Naive thymus-derived CD8-positive, alpha-beta T cell (primary cell): ENCODE data around the gene ROM1. TPM values are rescaled to one million over a fixed set of nuclear protein-coding genes. Genes with fewer than 3 reads are reported as not detected.
A peak's percentile ranks its signal among the peaks of the same experiment; 100 is the strongest.
"Not testable (repeated sequence)": the region's sequence is repeated elsewhere in the genome, so short reads cannot be mapped to it uniquely, and the experiment has no call there.

ENCODE experiments used
- ATAC-seq, 2 donors: fragments of 150-1000 bp; cut with Tn5 transposase in 1 of 2; sonication (Bioruptor Pico), chemical (Tn5 transposase) in 1 of 2; 1 replicate in 1 of 2; 2 replicates in 1 of 2; pipeline ENCODE4 v1.10.0; 2021; ENCODE audit warnings: mild to moderate bottlenecking in 2 of 2, moderate library complexity in 2 of 2
- POLR2A ChIA-PET: fragments of 350-600 bp; sonication (Branson Sonifier 250); formaldehyde crosslinking; loops from one replicate; lab custom pipeline; 2021; ENCODE audit warnings: antibody characterized with exemption; lab: Charles Lee
- DNase-seq, 10 donors: peaks; one replicate each; pipeline versions ENCODE4 v3.0.0 to v3.0.0-alpha.2; 2020 to 2022
- H3K27ac Mint-ChIP-seq, 10 donors: one replicate each; pipeline ENCODE4 v1.8.0; 2020 to 2022; ENCODE audit warnings: mild to moderate bottlenecking in 10 of 10, mixed read lengths in 10 of 10, moderate library complexity in 4 of 10, inconsistent platforms in 1 of 10
- H3K27me3 Mint-ChIP-seq, 5 donors: one replicate each; pipeline ENCODE4 v1.8.0; 2021 to 2022; ENCODE audit warnings: mixed read lengths in 5 of 5
- H3K36me3 Mint-ChIP-seq, 3 donors: one replicate each; pipeline ENCODE4 v1.8.0; 2020 to 2022; ENCODE audit warnings: mixed read lengths in 3 of 3, mild to moderate bottlenecking in 2 of 3, inconsistent platforms in 1 of 3
- H3K4me1 Mint-ChIP-seq, 4 donors: one replicate each; pipeline ENCODE4 v1.8.0; 2021 to 2022; ENCODE audit warnings: mixed read lengths in 4 of 4
- H3K4me3 Mint-ChIP-seq, 10 donors: one replicate each; pipeline ENCODE4 v1.8.0; 2020 to 2022; ENCODE audit warnings: mild to moderate bottlenecking in 10 of 10, mixed read lengths in 10 of 10, moderate library complexity in 6 of 10, inconsistent platforms in 1 of 10
- H3K9me3 Mint-ChIP-seq, 9 donors: one replicate each; pipeline ENCODE4 v1.8.0; 2020 to 2022; ENCODE audit warnings: mixed read lengths in 9 of 9, mild to moderate bottlenecking in 3 of 9, inconsistent platforms in 1 of 9, moderate library complexity in 1 of 9
- polyA plus RNA-seq, 3 donors: library from polyadenylated mRNA; unstranded; fragments of 300-500 nt; fragmentation: Illumina TruSeq; gene quantifications; one replicate each; pipeline ENCODE4 v1.2.3, GENCODE V29; 2021
- total RNA-seq, 8 experiments: library from RNA in 2 of 8; stranded (reverse) in 2 of 8; gene quantifications; one replicate each; pipeline ENCODE4 v1.2.3 and lab custom pipeline; 2021 to 2026

ROM1 gene, protein sequence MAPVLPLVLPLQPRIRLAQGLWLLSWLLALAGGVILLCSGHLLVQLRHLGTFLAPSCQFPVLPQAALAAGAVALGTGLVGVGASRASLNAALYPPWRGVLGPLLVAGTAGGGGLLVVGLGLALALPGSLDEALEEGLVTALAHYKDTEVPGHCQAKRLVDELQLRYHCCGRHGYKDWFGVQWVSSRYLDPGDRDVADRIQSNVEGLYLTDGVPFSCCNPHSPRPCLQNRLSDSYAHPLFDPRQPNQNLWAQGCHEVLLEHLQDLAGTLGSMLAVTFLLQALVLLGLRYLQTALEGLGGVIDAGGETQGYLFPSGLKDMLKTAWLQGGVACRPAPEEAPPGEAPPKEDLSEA
- total RNA-seq (1 to 10 TPM; 5.4 to 6.1 TPM), polyA plus RNA-seq (1 to 10 TPM in 2 of 3 donors, under 1 TPM in 1; 0.82 to 1.9 (median 1.8) TPM), total RNA-seq (lab: John Stamatoyannopoulos, UW) (2.0 to 9.6 (median 4.1) reads per million in 6 experiments)

DNA sequence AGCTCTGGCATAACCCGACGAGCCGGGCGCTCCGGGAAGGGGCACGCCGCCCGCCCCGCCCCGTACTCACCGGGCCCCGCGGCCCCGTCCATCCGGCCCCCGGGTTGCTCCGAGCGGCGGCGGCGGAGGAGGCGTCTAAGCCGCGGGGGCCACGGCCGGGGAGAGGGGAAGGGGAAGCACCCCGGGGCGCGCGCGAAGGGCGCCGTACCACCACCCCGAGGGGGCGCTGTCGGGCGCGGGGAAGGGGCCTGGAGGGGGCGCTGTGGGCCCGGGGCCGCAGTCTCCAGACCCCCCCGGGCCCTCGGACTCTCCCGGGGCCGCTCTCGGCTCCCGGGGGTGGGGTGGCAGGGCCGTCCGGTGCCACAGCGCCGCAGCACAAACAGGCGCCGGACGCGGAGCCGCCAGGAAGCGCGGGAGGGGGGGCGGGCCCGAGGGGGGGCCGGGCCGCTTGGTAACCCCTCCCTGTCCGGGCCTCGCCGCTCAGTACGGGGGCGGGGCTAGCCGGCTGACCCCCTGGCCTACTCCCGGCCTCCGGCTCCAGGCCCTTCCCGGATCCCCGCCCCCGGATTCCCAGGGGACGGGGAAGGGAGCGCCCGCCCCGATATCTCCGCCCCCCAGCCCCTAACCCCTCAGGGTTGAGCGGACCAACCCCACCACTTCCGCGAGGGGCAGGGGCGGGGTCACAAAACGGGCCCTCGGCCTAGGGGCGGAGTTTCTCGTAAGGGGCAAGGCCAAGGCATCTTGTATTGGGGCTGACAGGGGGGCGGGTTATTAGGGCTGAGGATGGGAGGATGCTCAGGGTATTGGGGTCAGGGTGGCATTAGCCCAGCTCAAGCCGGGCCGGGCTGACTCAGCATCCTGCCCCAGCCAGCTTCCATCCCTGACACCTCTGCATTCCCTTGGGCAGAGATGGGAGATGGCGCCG lies at the start of gene ROM1, which contains the start of gene EML3:
Gene ROM1 (plus strand): TSS at position 892 of the 925 bp plus-strand sequence. CDS start 25 bp downstream, at position 917.
Gene EML3 (minus strand): TSS at position 410 of the 925 bp plus-strand sequence. CDS start 318 bp downstream, at position 92.
- Mint-ChIP-seq H3K9me3 (no peaks in the 10 kb centered on the region), H3K36me3 (peaks cover 0 to 31% (median 7%) of the 10 kb centered on the region in 3 donors), H3K4me1 (peaks cover 32 to 59% (median 57%) of the 10 kb centered on the region in 4 donors), H3K27ac (peak within 1 kb of the TSS; percentile 96 to 99 (median 98)), H3K27me3 (no peaks in the 10 kb centered on the region), H3K4me3 (peak within 1 kb of the TSS; percentile 91 to 98 (median 94))
- ATAC-seq: peak; percentile 74 to 78
- DNase-seq: peak; percentile 79 to 94 (median 88)
- POLR2A ChIA-PET: interaction anchor here (0.6 to 8.0 kb wide), 23 partner anchors 9 to 269 kb away, joined by 3 to 96 read pairs (median 7); partner anchors contain the start of genes B3GAT3, BSCL2, C11orf98 and CSKMT

DNA sequence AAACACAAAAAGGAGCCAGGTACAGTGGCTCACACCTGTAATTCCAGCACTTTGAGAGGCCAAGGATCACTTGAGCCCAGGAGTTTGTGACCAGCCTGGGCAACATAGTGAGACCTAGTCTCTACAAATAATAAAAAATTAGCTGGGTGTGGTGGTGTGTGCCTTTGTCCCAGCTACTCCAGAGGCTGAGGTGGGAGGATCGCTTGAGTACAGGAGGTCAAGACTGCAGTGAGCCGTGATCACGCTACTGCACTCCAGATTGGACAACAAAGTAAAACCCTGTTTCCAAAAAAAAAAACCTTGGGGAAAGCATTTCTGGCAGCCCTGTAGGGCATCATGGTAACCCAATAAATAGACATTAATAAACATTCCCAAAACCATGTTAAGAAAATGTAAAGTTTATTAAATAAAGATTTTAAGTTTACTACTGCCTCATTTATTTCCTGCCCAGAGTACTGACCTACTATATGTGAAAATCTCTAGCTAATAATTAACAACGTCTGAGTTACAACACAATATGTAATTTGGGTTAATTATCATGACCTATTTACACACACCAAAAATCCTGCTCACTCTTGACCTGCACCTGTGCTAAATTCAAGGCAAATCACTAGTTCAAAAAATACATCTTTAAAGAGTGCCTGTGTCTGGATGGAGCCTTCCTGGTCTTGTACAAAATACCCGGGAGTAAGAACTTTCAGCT lies 47.8 kb upstream of the ROM1 start:
- peaks cover 20 to 46% (median 40%) of the 10 kb centered on the region in 4 donors for H3K4me1 Mint-ChIP-seq
- DNase-seq (no peak), ATAC-seq (no peak)
- H3K27me3 Mint-ChIP-seq: no peaks in the 10 kb centered on the region
- peak overlapping the region in 8 of 10 donors; percentile 24 to 82 (median 43) for H3K27ac Mint-ChIP-seq
- no peak overlapping the region for H3K4me3 Mint-ChIP-seq
- POLR2A ChIA-PET: interaction anchor here (0.6 to 0.9 kb wide), 2 partner anchors 13 to 1705 kb away, joined by 3 read pairs; no protein-coding TSS in a partner anchor
- no peaks in the 10 kb centered on the region for H3K9me3 Mint-ChIP-seq
- peaks cover 5 to 89% (median 5%) of the 10 kb centered on the region in 3 donors for H3K36me3 Mint-ChIP-seq

DNA sequence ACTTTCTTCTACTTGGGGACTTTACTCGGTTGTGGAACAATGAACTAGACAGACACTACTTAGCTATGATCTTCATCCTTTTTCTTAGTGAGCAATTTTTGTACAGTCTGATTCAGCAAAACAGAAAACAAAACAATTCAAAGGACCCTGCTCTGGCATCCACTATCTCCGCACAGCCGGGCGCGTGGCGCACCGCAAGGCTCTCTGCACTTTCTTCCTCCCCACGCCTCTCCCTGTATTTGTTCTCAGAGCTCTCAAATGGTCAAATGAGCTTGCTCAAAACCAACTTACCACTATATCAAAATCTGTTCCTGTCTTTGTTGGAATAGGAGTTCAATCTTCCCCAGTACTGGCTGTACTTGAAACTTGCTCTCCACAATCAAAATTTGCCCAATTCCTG lies 46.8 kb upstream of the ROM1 start:
- peak overlapping the region in 7 of 10 donors; percentile 25 to 72 (median 49) for H3K27ac Mint-ChIP-seq
- no peaks in the 10 kb centered on the region for H3K9me3 Mint-ChIP-seq
- no peaks in the 10 kb centered on the region for H3K27me3 Mint-ChIP-seq
- ATAC-seq (no peak), DNase-seq (no peak)
- POLR2A ChIA-PET: no interaction called here
- peak overlapping the region in 1 of 10 donors; percentile 26 for H3K4me3 Mint-ChIP-seq
- H3K36me3 Mint-ChIP-seq: peaks cover 5 to 92% (median 11%) of the 10 kb centered on the region in 3 donors
- peaks cover 22 to 46% (median 41%) of the 10 kb centered on the region in 4 donors for H3K4me1 Mint-ChIP-seq

DNA sequence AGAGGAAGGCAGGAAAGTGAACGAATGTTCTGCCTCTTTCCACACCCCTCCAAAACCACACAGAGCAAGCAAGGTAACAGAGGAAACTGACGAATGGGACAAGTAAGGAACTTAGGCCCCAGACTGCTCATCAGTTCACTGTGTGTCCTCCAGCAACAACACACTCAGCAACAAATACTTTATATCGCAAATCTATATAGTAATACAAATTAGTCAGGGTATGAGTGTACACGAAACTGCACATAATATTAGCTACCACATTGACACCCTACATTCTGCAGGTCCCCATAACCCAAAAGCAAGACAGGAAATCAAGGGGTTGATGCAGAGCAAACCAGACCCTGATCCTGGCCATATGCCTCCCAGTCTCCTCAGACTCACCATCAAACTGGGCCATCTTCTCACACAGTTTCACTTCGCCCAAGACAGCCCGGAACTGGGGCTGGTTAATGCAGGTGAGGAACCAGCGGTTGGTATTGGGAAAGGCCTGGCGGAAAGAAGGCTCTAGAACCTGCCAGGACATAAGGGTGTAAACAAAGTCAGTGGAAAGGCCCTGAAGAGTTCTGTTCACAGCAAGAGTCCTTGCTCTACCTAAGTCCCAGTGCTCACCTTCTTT lies 45.9 kb upstream of the ROM1 start:
- Mint-ChIP-seq H3K4me3 (no peak overlapping the region), H3K9me3 (no peaks in the 10 kb centered on the region), H3K27ac (peak overlapping the region; percentile 31 to 79 (median 66)), H3K27me3 (no peaks in the 10 kb centered on the region), H3K36me3 (peaks cover 5 to 92% (median 15%) of the 10 kb centered on the region in 3 donors), H3K4me1 (peaks cover 25 to 49% (median 45%) of the 10 kb centered on the region in 4 donors)
- POLR2A ChIA-PET: interaction anchor here (0.6 to 1.0 kb wide), 3 partner anchors 15 to 219 kb away, joined by 3 to 5 read pairs (median 5); no protein-coding TSS in a partner anchor
- no peak for DNase-seq
- no peak for ATAC-seq

DNA sequence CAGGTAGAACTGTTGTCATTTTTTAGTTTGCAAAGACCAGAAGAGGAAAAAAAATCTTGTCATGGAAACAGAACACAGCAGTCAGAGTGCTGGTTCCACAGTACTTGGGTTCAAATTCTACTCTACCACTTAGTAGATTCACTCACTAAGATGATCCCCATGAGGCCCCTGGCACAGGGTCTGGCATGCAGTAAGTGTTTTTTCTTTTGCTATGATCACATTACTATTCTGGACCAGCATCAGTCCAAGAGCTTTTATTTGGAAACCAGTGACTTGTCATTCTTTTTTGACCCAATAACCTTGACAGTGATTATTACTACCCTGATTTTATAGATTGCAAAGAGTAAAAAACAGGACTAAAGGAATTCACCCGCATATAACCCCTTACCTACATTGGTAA lies 43.4 kb upstream of the ROM1 start:
- no peak for DNase-seq
- no peaks in the 10 kb centered on the region for H3K27me3 Mint-ChIP-seq
- no peaks in the 10 kb centered on the region for H3K9me3 Mint-ChIP-seq
- H3K27ac Mint-ChIP-seq: peak overlapping the region in 5 of 10 donors; percentile 5 to 98 (median 37)
- peaks cover 41 to 67% (median 59%) of the 10 kb centered on the region in 4 donors for H3K4me1 Mint-ChIP-seq
- POLR2A ChIA-PET: interaction anchor here (0.6 to 2.3 kb wide), 7 partner anchors 8 to 48 kb away, joined by 3 to 10 read pairs (median 4); partner anchors contain the start of genes ROM1 and TUT1
- ATAC-seq: no peak
- H3K36me3 Mint-ChIP-seq: peaks cover 5 to 84% (median 15%) of the 10 kb centered on the region in 3 donors
- H3K4me3 Mint-ChIP-seq: no peak overlapping the region

DNA sequence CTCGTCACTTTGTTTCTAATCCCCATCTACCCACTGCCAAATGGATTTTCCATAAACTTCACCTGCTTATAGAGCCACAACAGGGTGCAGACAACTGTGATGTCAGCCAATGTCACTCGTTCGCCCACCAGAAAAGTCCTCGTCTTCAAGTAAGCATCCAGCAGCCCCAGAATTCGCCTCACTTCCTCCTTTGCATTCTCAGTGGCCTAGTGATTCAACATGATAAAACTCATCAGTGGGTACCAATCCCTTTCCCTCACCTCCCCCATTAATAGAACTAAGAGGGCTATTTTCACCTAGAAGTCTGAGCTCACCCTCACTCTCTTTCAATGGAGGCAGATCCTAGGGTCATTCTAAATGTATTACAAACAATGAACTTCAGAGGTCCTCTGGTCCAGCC lies 42.2 kb upstream of the ROM1 start:
- H3K4me1 Mint-ChIP-seq: peaks cover 48 to 74% (median 65%) of the 10 kb centered on the region in 4 donors
- not testable (repeated sequence) for ATAC-seq, DNase-seq, H3K27me3 Mint-ChIP-seq, H3K9me3 Mint-ChIP-seq
- H3K36me3 Mint-ChIP-seq: peaks cover 5 to 75% (median 10%) of the 10 kb centered on the region in 3 donors
- H3K4me3 Mint-ChIP-seq: peak overlapping the region in 8 of 10 donors; percentile 20 to 99 (median 36)
- peak overlapping the region; percentile 16 to 98 (median 81) for H3K27ac Mint-ChIP-seq
- POLR2A ChIA-PET: interaction anchor here (1.0 to 3.5 kb wide), 5 partner anchors 11 to 124 kb away, joined by 3 to 30 read pairs (median 3); partner anchors contain the start of gene TUT1

DNA sequence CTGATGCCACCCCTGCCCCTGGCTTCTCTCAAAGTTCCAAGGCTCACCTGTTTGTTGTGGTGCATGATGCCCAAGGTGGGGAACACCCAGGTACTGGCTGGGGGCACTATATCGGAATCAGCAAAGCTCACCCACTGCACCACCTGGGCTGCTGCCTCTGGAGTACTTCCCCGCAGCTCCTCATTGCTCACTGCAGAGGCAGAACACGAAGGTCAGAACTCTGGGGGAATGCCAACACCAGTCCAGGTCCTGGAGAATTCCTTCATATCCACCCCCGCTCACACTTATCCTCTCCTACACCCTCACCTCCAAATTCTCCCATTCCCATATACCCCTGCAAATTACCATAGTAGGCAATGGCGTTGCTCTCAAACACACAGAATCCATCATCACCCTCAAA lies 41.6 kb upstream of the ROM1 start:
- not testable (repeated sequence) for ATAC-seq, H3K27me3 Mint-ChIP-seq, DNase-seq, H3K9me3 Mint-ChIP-seq
- POLR2A ChIA-PET: interaction anchor here (1.0 to 3.5 kb wide), 5 partner anchors 12 to 123 kb away, joined by 3 to 30 read pairs (median 3); partner anchors contain the start of gene TUT1
- Mint-ChIP-seq H3K27ac (peak overlapping the region in 9 of 10 donors; percentile 16 to 99 (median 87)), H3K36me3 (peaks cover under 1 to 73% (median 10%) of the 10 kb centered on the region in 3 donors), H3K4me3 (peak overlapping the region in 7 of 10 donors; percentile 27 to 99 (median 54)), H3K4me1 (peaks cover 44 to 70% (median 61%) of the 10 kb centered on the region in 4 donors)

DNA sequence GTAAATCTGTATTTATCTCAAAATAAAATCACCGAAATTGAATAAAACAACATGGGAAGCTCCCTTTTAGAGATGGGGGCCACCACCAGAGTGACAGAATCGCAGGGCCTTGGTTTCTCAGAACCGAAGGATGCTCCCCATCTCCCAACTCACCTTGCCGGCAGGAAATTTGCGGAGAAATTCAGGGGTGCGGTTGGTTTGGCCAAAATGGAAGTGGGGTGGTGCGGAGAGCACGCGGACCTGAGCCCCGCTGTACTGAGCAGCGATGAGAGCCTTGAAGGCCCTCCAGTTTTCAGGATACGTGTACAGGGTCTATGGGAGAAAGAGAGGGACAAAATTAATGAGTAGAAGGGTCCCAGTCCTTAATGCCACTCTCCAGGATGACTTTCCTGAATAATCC lies 40.6 kb upstream of the ROM1 start:
- no peak for ATAC-seq
- POLR2A ChIA-PET: interaction anchor here (0.5 to 7.5 kb wide), 9 partner anchors 13 to 283 kb away, joined by 3 to 104 read pairs (median 6); partner anchors contain the start of genes HNRNPUL2, MTA2, TTC9C and TUT1
- peak overlapping the region; percentile 90 to 99 (median 98) for H3K27ac Mint-ChIP-seq

DNA sequence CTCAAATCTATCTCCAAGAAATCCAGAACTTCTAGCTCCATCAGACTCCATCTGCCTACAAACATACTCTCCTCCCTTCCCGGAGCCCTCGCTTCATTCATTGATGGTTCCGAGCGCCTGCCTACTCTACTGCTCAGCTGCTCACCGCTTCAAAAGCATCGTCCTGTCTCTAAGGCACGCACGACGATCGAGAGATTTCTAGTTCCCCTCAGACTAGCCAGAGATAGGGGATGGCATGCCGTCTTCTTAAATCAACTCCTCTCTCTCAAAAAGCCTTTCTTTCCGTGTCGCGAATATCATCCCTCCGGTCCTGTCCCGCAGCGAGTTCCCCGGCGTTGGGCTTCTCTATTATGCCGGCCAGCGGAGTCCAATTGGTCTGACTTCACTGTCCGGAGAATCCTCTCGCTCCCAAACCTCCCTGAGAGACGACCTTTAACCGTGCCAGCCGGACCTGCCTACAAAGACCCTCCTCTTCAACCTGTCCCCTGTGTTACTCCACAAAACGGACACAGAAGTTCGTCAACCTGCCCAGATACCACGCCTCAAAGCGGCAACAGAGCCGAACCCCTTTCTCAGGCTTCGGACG lies 40.0 kb upstream of the ROM1 start:
- H3K27ac Mint-ChIP-seq: peak overlapping the region; percentile 90 to 99 (median 98)
- H3K36me3 Mint-ChIP-seq: peaks cover 0 to 71% (median 10%) of the 10 kb centered on the region in 3 donors
- DNase-seq (peak in 3 of 10 donors; percentile 40 to 46 (median 45)), ATAC-seq (peak; percentile 19 to 20)
- H3K27me3 Mint-ChIP-seq: no peaks in the 10 kb centered on the region
- peak overlapping the region; percentile 93 to 99 (median 97) for H3K4me3 Mint-ChIP-seq
- H3K4me1 Mint-ChIP-seq: peaks cover 41 to 59% (median 56%) of the 10 kb centered on the region in 4 donors
- POLR2A ChIA-PET: interaction anchor here (0.5 to 7.5 kb wide), 35 partner anchors 12 to 308 kb away, joined by 3 to 104 read pairs (median 6); partner anchors contain the start of genes B3GAT3, C11orf98, CSKMT and HNRNPUL2
- H3K9me3 Mint-ChIP-seq: no peaks in the 10 kb centered on the region

More for the DNA sequence above, 40.6 kb upstream of the ROM1 start:
- no peaks in the 10 kb centered on the region for H3K27me3 Mint-ChIP-seq
- H3K9me3 Mint-ChIP-seq: no peaks in the 10 kb centered on the region
- H3K4me1 Mint-ChIP-seq: peaks cover 41 to 61% (median 56%) of the 10 kb centered on the region in 4 donors
- DNase-seq: no peak
- H3K36me3 Mint-ChIP-seq: peaks cover 0 to 70% (median 10%) of the 10 kb centered on the region in 3 donors
- H3K4me3 Mint-ChIP-seq: peak overlapping the region; percentile 93 to 99 (median 97)
